RWPE2 (cell line): ENCODE data around the gene NT5DC4.

ENCODE experiments used
- ATAC-seq: fragments of 200-7000 bp; cut with Tn5 transposase; 3 replicates; pipeline ENCODE4 v1.9.1; 2021; ENCODE audit warnings: low read depth
- DNase-seq: peaks from one replicate; pipeline ENCODE4 v3.0.0-alpha.2; 2020; ENCODE audit warnings: low spot score
- H3K27ac ChIP-seq: fragments of 450-650 bp; 2 replicates; pipeline ENCODE4 v1.5.1; 2017; ENCODE audit warnings: mild to moderate bottlenecking; ENCODE audit not compliant: poor library complexity, severe bottlenecking
- H3K27me3 ChIP-seq: fragments of 250-450 bp; sonication (Bioruptor Pico); 2 replicates; pipeline ENCODE4 v1.5.1; 2021; ENCODE audit warnings: mild to moderate bottlenecking, moderate library complexity; ENCODE audit not compliant: insufficient read depth, poor library complexity, severe bottlenecking
- H3K36me3 ChIP-seq: fragments of 250-450 bp; sonication (Bioruptor Pico); 2 replicates; pipeline ENCODE4 v1.5.1; 2020; ENCODE audit warnings: low read depth, mild to moderate bottlenecking, moderate library complexity
- H3K4me1 ChIP-seq: fragments of 250-450 bp; sonication (Bioruptor Pico); 2 replicates; pipeline ENCODE4 v1.5.1; 2021; ENCODE audit warnings: mild to moderate bottlenecking, moderate library complexity; ENCODE audit not compliant: insufficient read depth, poor library complexity, severe bottlenecking
- H3K4me3 ChIP-seq: fragments of 250-450 bp; sonication (Bioruptor Pico); 2 replicates; pipeline ENCODE4 v1.5.1; 2021; ENCODE audit warnings: mild to moderate bottlenecking, moderate library complexity; ENCODE audit not compliant: severe bottlenecking
- H3K9me3 ChIP-seq: fragments of 250-450 bp; sonication (Bioruptor Pico); 2 replicates; pipeline ENCODE4 v1.5.1; 2021; ENCODE audit warnings: mild to moderate bottlenecking, moderate library complexity; ENCODE audit not compliant: severe bottlenecking
- TF ChIP-seq, protein P1 (sequence below): fragments of 450-650 bp; IDR thresholded peaks from one replicate; pipeline ENCODE4 v1.5.1; 2017; ENCODE audit warnings: mild to moderate bottlenecking, moderate library complexity; ENCODE audit not compliant: poor library complexity, severe bottlenecking

NT5DC4 gene

DNA sequence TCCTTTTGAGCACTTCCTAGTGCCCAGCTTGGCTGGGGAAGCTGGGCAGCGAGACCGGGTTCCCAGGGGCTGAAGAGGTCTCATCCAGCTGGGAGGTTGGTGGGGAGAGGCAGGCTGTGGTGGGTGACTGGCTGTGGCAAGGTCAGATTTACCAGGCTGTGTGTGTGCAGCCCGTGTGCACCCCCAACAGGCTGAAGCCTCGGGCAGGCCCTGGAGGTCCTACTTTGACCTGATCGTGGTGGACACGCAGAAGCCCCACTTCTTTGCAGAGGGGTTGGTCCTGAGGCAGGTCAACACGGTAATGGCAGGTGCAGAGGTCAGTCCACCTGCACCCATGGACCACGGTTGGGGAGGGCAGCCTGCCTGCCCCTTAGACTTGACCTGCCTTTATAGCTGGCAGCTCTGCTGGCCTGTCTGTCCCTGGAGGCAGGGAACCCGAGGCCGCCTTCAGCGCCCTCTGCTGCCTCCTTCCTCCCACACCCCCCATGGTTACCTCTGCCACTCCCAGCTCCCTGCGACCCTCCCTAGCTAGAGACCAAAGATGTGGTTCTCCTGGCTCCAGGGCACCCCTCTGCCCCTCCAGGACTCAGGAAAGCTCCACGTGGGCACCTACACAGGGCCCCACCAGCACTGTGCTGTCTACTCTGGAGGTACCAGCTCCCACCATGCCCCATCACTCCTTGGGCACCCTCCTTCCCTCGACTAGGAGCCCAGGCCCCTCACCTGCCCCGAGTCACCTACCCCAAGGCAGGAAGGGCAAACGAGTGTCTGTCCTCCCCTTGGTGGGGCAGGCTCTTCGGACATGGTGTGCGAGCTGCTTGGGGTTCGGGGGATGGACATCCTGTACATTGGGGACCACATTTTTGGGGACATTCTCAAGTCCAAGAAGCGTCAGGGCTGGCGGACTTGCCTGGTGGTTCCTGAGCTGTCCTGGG is 4.0 kb downstream of the NT5DC4 start:
- DNase-seq (no peak), ATAC-seq (no peak; the same call in 2 of the 3 replicates)
- Histone ChIP-seq H3K27ac (no peak overlapping the region), H3K9me3 (no peaks in the 10 kb centered on the region), H3K27me3 (no peaks in the 10 kb centered on the region), H3K36me3 (no peaks in the 10 kb centered on the region), H3K4me1 (peaks cover 7% of the 10 kb centered on the region), H3K4me3 (no peak overlapping the region)
- TF ChIP-seq, protein P1, sequence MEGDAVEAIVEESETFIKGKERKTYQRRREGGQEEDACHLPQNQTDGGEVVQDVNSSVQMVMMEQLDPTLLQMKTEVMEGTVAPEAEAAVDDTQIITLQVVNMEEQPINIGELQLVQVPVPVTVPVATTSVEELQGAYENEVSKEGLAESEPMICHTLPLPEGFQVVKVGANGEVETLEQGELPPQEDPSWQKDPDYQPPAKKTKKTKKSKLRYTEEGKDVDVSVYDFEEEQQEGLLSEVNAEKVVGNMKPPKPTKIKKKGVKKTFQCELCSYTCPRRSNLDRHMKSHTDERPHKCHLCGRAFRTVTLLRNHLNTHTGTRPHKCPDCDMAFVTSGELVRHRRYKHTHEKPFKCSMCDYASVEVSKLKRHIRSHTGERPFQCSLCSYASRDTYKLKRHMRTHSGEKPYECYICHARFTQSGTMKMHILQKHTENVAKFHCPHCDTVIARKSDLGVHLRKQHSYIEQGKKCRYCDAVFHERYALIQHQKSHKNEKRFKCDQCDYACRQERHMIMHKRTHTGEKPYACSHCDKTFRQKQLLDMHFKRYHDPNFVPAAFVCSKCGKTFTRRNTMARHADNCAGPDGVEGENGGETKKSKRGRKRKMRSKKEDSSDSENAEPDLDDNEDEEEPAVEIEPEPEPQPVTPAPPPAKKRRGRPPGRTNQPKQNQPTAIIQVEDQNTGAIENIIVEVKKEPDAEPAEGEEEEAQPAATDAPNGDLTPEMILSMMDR, result peak; percentile 38

DNA sequence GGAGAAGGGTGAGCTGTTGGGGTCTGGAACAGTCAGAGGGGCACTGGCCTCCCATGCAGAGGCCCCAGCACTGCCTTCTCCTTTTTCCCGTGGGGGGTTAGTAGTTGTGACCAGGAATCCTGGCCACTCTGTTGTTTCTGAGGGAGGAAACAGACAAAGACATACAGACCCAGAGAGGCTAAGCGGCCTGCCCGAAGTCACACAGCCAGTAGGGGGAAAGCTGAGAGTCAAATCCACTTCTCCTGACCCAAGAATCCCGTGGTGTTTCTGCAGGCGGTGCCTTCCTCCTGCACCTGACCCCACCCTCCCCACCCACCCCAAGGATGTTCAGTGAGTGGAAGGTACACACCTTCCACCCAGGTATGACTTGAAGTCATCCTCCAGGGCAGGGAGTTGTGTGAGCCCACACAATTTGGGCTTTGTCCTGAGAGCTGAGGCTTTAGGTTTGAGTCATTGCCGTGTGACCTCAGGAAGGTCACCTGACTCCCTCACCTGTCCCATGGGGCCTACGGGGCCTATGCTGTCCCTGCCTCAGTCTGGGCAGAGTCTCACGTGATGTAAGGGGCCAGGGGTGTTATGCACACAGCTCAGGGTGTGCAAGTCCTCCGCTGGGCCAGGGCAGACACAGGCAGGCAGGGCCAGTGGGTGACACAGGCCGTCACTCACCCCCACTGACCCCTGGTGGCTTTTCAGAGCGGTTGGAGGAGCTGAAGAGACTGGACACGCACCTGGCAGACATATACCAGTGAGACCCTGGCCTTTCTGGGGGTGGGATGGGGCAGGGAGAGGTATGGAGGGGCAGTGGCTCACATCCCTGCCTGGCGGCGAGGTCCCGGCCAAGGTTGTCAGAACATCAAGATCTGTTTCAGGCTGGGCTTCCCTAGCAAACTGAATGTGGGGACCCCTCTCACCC is 5.0 kb downstream of the NT5DC4 start:
- DNase-seq, result no peak
- TF ChIP-seq, protein P1, result no peak
- peak overlapping the region; percentile 15 for H3K27ac ChIP-seq
- no peaks in the 10 kb centered on the region for H3K36me3 ChIP-seq
- H3K4me3 ChIP-seq, result no peak overlapping the region
- ATAC-seq, result no peak; the same call in 2 of the 3 replicates
- no peaks in the 10 kb centered on the region for H3K27me3 ChIP-seq
- H3K9me3 ChIP-seq, result no peaks in the 10 kb centered on the region
- peaks cover 7% of the 10 kb centered on the region for H3K4me1 ChIP-seq

DNA sequence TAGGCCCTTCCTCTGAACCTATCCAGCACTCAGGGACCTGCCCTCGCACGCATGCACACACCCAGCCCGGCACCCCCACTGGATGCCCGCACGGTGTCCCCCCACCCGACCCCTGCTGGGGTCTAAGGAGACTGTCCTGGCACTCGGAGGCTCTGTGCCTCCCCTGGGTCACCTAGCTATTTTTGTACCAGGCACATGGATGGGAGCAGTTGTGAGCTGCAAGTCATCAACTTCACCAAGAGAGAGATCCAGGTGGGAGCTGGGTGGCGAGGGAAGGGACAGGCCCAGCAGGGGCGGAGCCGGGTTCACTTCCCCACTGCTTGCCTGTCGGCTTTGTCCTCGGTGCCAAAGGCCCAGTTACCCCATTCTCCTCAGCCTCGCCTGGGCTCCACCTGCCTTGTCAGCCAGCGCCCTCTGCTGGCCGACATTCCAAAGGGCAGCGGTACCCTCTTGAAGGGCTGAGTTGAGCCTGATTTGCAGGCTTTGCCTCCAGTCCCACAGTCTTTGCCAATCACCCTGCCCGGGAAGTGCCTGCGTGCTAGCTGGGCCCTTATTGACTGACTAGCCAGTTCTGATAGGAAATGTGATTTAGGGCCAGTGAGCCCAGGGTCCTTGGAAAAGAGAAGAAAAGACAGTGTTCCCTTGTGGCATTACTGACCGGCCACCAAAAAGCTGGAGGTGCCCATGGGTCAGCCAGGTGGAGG is 5.8 kb downstream of the NT5DC4 start:
- Histone ChIP-seq H3K27me3 (no peaks in the 10 kb centered on the region), H3K9me3 (no peaks in the 10 kb centered on the region), H3K4me3 (no peak overlapping the region), H3K36me3 (no peaks in the 10 kb centered on the region), H3K4me1 (peaks cover 7% of the 10 kb centered on the region), H3K27ac (peak overlapping the region; percentile 15)
- DNase-seq (peak; percentile 88), ATAC-seq (peak; percentile 94)
- TF ChIP-seq, protein P1, result peak; percentile 98

DNA sequence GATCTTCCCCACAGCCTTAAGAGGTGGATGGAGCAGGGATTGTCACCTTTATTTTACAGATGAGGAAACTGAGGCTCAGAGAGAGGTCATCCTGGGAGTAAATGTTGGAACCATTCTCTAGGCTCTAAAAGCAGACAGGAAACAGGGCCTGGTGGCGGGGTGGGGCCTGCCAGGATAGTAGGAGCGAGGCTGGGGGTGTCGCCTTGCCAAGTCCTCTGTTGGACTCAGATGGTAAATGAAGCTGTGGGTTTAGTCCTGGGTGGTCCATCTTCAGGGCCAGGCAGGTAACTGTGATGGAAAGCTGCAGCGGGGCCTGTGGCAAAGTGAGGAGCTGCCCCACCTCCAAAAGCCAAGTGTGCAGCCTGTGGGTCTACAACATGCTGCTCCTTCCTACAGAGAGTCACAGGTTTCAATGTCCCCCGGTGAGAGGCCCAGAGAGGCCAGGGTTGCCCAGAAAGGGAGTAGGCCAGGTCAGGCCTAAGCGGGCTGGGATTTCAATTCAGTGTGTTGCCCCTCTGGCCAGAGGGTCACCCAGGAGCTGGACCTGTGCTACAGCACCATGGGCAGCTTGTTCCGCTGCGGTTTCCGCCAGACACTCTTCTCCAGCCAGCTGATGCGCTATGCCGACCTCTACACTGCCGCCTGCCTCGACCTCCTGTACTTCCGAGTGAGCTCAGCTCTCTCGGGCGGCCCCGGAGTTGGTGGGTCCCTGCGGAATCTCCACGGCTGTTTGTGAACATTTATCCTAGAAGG is 6.6 kb downstream of the NT5DC4 start:
- TF ChIP-seq, protein P1, result no peak
- H3K36me3 ChIP-seq, result no peaks in the 10 kb centered on the region
- H3K27me3 ChIP-seq, result no peaks in the 10 kb centered on the region
- H3K9me3 ChIP-seq, result no peaks in the 10 kb centered on the region
- peaks cover 7% of the 10 kb centered on the region for H3K4me1 ChIP-seq
- H3K4me3 ChIP-seq, result no peak overlapping the region
- DNase-seq, result no peak
- ATAC-seq, result no peak
- H3K27ac ChIP-seq, result no peak overlapping the region
